Osteocyte (in vitro differentiated cells): ENCODE measurements around the gene KIF1A. TPM values are rescaled to one million over a fixed set of nuclear protein-coding genes. Genes with fewer than 3 reads are reported as not detected.

Source experiments
- DNase-seq: peaks from one replicate; pipeline ENCODE4 v3.0.0; 2021; ENCODE audit warnings: mixed read lengths; ENCODE audit not compliant: unreplicated experiment; ENCODE audit errors: extremely low spot score
- H3K27ac Mint-ChIP-seq: one replicate; pipeline ENCODE4 v1.8.0; 2021; ENCODE audit warnings: mild to moderate bottlenecking, mixed read lengths; ENCODE audit not compliant: unreplicated experiment
- H3K27me3 Mint-ChIP-seq: one replicate; pipeline ENCODE4 v1.8.0; 2021; ENCODE audit warnings: mixed read lengths; ENCODE audit not compliant: unreplicated experiment
- H3K36me3 Mint-ChIP-seq: one replicate; pipeline ENCODE4 v1.8.0; 2021; ENCODE audit warnings: mixed read lengths; ENCODE audit not compliant: unreplicated experiment
- H3K4me1 Mint-ChIP-seq: one replicate; pipeline ENCODE4 v1.8.0; 2021; ENCODE audit warnings: mixed read lengths; ENCODE audit not compliant: unreplicated experiment
- H3K4me3 Mint-ChIP-seq: one replicate; pipeline ENCODE4 v1.8.0; 2021; ENCODE audit warnings: mild to moderate bottlenecking, moderate library complexity, mixed read lengths; ENCODE audit not compliant: unreplicated experiment
- H3K9me3 Mint-ChIP-seq: one replicate; pipeline ENCODE4 v1.8.0; 2021; ENCODE audit warnings: mixed read lengths; ENCODE audit not compliant: unreplicated experiment
- CTCF ChIP-seq: fragments of 200-600 bp; sonication (generic); IDR thresholded peaks from 2 replicates; pipeline ENCODE4 v1.5.0; 2021; ENCODE audit warnings: antibody characterized with exemption, mild to moderate bottlenecking, moderate library complexity
- total RNA-seq: library from RNA; stranded (reverse); gene quantifications from 2 replicates; pipeline ENCODE4 v1.2.1, GENCODE V29; 2021

Gene KIF1A
- total RNA-seq, 1 donor from 2014 or later = 5.6 TPM

GRCh38 chr2:240708457-240708856 is 111.6 kb downstream of the KIF1A start:
- no peak for TF ChIP-seq CTCF
- Mint-ChIP-seq H3K27ac (no peak overlapping the region), H3K4me3 (no peak overlapping the region), H3K36me3 (no peaks in the 10 kb centered on the region), H3K4me1 (no peaks in the 10 kb centered on the region), H3K27me3 (peaks cover 40% of the 10 kb centered on the region), H3K9me3 (no peaks in the 10 kb centered on the region)
- no peak for DNase-seq

GRCh38 chr2:240707821-240708220 is 112.2 kb downstream of the KIF1A start:
- no peak overlapping the region for H3K4me3 Mint-ChIP-seq
- H3K9me3 Mint-ChIP-seq = no peaks in the 10 kb centered on the region

GRCh38 chr2:240707043-240707756 is 112.8 kb downstream of the KIF1A start:
- H3K4me1 Mint-ChIP-seq = no peaks in the 10 kb centered on the region
- H3K36me3 Mint-ChIP-seq = no peaks in the 10 kb centered on the region
- no peak overlapping the region for H3K27ac Mint-ChIP-seq
- H3K27me3 Mint-ChIP-seq = peaks cover 40% of the 10 kb centered on the region
- TF ChIP-seq CTCF = no peak
- DNase-seq = no peak
- no peak overlapping the region for H3K4me3 Mint-ChIP-seq
- no peaks in the 10 kb centered on the region for H3K9me3 Mint-ChIP-seq

More at GRCh38 chr2:240707821-240708220, 112.2 kb downstream of the KIF1A start:
- H3K36me3 Mint-ChIP-seq = no peaks in the 10 kb centered on the region
- no peaks in the 10 kb centered on the region for H3K4me1 Mint-ChIP-seq
- TF ChIP-seq CTCF = no peak
- no peak overlapping the region for H3K27ac Mint-ChIP-seq
- H3K27me3 Mint-ChIP-seq = peaks cover 40% of the 10 kb centered on the region
- DNase-seq = no peak

- no peak for TF ChIP-seq CTCF
- H3K27me3 Mint-ChIP-seq = peaks cover 40% of the 10 kb centered on the region
- no peak overlapping the region for H3K4me3 Mint-ChIP-seq
- no peaks in the 10 kb centered on the region for H3K4me1 Mint-ChIP-seq
- no peaks in the 10 kb centered on the region for H3K36me3 Mint-ChIP-seq
- no peak for DNase-seq
- H3K27ac Mint-ChIP-seq = no peak overlapping the region
- no peaks in the 10 kb centered on the region for H3K9me3 Mint-ChIP-seq
Observed at GRCh38 chr2:240705204-240705791, 114.7 kb downstream of the KIF1A start.

- Mint-ChIP-seq H3K4me1 (no peaks in the 10 kb centered on the region), H3K4me3 (no peak overlapping the region), H3K27me3 (peaks cover 40% of the 10 kb centered on the region), H3K36me3 (no peaks in the 10 kb centered on the region), H3K9me3 (no peaks in the 10 kb centered on the region), H3K27ac (no peak overlapping the region)
- no peak for DNase-seq
- TF ChIP-seq CTCF = no peak
Observed at GRCh38 chr2:240704651-240705050, 115.4 kb downstream of the KIF1A start.
